Nephron progenitor cell (in vitro differentiated cells): Measurements from ENCODE around the gene KRTDAP.

Source experiments
- DNase-seq: peaks from one replicate; pipeline ENCODE4 v3.0.0; 2021
- H3K27ac Mint-ChIP-seq: 2 replicates; pipeline ENCODE4 v1.8.0; 2021; ENCODE audit warnings: mild to moderate bottlenecking, moderate library complexity, mixed read lengths
- H3K27me3 Mint-ChIP-seq: 2 replicates; pipeline ENCODE4 v1.8.0; 2021; ENCODE audit warnings: mild to moderate bottlenecking, low read depth, mixed read lengths; ENCODE audit not compliant: poor library complexity
- H3K36me3 Mint-ChIP-seq: 2 replicates; pipeline ENCODE4 v1.8.0; 2021; ENCODE audit warnings: low read depth, mixed read lengths
- H3K4me1 Mint-ChIP-seq: 2 replicates; pipeline ENCODE4 v1.8.0; 2021; ENCODE audit warnings: mixed read lengths
- H3K4me3 Mint-ChIP-seq: 2 replicates; pipeline ENCODE4 v1.8.0; 2021; ENCODE audit warnings: mild to moderate bottlenecking, moderate library complexity, mixed read lengths
- H3K9me3 Mint-ChIP-seq: 2 replicates; pipeline ENCODE4 v1.8.0; 2021; ENCODE audit warnings: mild to moderate bottlenecking, moderate library complexity, mixed read lengths
- CTCF ChIP-seq: fragments of 200-600 bp; sonication (generic); IDR thresholded peaks from 2 replicates; pipeline ENCODE4 v1.5.0; 2021; ENCODE audit warnings: antibody characterized with exemption

KRTDAP gene

GRCh38 chr19:35451338-35452096 lies 38.7 kb downstream of the KRTDAP start:
- Mint-ChIP-seq H3K27ac (no peak overlapping the region), H3K9me3 (no peaks in the 10 kb centered on the region), H3K27me3 (peaks cover 64% of the 10 kb centered on the region), H3K4me1 (peaks cover 12% of the 10 kb centered on the region), H3K4me3 (no peak overlapping the region), H3K36me3 (no peaks in the 10 kb centered on the region)
- TF ChIP-seq CTCF, result no peak
- no peak for DNase-seq

DNA sequence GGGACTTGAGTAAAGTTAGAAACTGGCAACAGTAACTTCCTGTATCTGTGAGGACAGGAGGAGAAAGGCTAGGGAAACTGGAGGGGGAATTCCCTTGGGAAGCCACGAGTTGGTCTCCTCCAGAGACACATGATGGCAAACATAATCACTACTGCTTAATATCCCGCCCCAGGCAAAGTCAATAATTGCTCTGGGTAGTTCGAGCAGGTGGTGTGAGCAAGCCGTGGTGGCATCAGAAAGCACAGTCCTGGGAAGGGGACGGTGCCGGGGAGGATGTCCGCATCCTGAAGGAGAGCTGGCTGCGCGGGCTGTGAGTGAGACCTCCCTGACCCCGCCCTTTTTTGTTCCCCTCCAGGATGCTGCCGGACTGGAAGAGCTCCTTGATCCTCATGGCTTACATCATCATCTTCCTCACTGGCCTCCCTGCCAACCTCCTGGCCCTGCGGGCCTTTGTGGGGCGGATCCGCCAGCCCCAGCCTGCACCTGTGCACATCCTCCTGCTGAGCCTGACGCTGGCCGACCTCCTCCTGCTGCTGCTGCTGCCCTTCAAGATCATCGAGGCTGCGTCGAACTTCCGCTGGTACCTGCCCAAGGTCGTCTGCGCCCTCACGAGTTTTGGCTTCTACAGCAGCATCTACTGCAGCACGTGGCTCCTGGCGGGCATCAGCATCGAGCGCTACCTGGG lies 40.8 kb downstream of the KRTDAP start:
- H3K4me1 Mint-ChIP-seq, result peaks cover 12% of the 10 kb centered on the region
- no peak for DNase-seq
- no peaks in the 10 kb centered on the region for H3K36me3 Mint-ChIP-seq
- H3K27ac Mint-ChIP-seq, result no peak overlapping the region
- no peak overlapping the region for H3K4me3 Mint-ChIP-seq
- no peak for TF ChIP-seq CTCF
- H3K27me3 Mint-ChIP-seq, result peaks cover 73% of the 10 kb centered on the region
- H3K9me3 Mint-ChIP-seq, result no peaks in the 10 kb centered on the region

DNA sequence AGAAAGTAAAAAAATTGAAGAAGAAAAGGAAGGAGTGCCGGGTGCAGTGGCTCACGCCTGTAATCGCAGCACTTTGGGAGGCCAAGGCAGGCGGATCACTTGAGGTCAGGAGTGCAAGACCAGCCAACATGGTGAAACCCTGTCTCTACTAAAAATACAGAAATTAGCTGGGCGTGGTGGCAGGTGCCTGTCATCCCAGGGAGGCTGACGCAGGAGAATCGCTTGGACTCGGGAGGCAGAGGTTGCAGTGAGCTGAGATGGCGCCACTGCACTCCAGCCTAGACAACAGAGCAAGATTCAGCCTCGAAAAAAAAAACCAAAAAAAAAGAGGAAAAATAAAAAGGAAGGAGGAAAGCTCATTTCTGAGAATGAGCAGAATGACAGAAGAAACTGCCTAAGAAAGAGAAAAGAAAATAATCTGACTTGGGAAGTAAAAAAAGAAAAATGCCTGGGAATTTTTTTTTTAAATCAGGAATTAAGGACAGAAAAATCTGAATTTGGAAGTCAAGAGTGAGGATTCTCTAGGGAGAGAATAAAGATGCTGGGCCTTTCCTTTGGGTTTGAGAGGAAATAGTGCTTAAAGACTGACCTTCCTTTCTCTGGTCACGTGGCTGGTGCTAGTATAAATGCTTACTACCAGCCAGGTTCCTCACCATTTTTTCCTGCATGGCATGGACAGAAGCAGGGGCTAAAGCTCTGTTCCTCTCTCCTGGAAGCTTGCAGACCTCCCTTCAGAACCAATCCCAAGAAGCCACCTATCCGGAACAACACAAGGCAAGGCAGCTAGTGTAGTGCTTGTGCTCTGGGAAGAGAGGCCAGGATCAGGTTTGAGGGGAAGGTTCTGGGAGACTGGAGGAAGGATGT lies 42.4 kb downstream of the KRTDAP start, which contains the start of gene FFAR2:
Gene FFAR2 (plus strand): TSS at position 652 of the 864 bp plus-strand sequence. CDS start 1,458 bp downstream, outside the sequence.
- Mint-ChIP-seq H3K9me3 (no peaks in the 10 kb centered on the region), H3K4me3 (no peak within 1 kb of the TSS), H3K27me3 (peaks cover 68% of the 10 kb centered on the region), H3K36me3 (no peaks in the 10 kb centered on the region), H3K4me1 (peaks cover 12% of the 10 kb centered on the region), H3K27ac (peak within 1 kb of the TSS; percentile 1)
- TF ChIP-seq CTCF, result no peak
- DNase-seq, result no peak

- H3K9me3 Mint-ChIP-seq, result no peaks in the 10 kb centered on the region
- H3K27me3 Mint-ChIP-seq, result peaks cover 54% of the 10 kb centered on the region
- H3K36me3 Mint-ChIP-seq, result no peaks in the 10 kb centered on the region
- no peak overlapping the region for H3K27ac Mint-ChIP-seq
- DNase-seq, result no peak
- H3K4me1 Mint-ChIP-seq, result peaks cover 12% of the 10 kb centered on the region
- H3K4me3 Mint-ChIP-seq, result no peak overlapping the region
- TF ChIP-seq CTCF, result no peak
Measured at GRCh38 chr19:35445826-35446593, 44.3 kb downstream of the KRTDAP start.

DNA sequence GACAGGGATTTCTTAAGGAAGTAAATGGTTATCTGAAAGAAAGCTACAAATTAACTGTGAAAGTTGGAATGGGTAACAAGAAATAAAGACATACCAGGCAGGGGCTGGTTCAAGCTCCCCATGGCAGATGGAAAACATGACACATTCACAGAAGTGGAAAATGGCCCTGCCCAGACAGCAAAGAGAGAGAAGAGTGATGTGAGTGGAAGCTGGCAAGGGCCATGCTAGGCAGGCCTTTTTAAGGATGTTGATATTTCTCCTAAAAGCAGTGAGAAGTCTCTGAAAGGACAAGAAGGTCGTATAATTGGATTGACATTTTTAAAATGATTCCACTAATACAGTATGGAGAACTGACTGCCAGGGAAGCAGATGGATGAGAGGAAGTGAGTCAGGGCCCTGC lies 45.5 kb downstream of the KRTDAP start:
- no peak for DNase-seq
- no peak for TF ChIP-seq CTCF
- H3K27ac Mint-ChIP-seq, result no peak overlapping the region
- H3K4me1 Mint-ChIP-seq, result peaks cover 12% of the 10 kb centered on the region
- no peaks in the 10 kb centered on the region for H3K9me3 Mint-ChIP-seq
- peaks cover 45% of the 10 kb centered on the region for H3K27me3 Mint-ChIP-seq
- no peaks in the 10 kb centered on the region for H3K36me3 Mint-ChIP-seq
- H3K4me3 Mint-ChIP-seq, result no peak overlapping the region
